Heart left ventricle (tissue), 16 donors: ENCODE data around the gene NINJ2. TPM values are rescaled to one million over a fixed set of nuclear protein-coding genes. Genes with fewer than 3 reads are reported as not detected.
"Not testable (repeated sequence)": the region's sequence is repeated elsewhere in the genome, so short reads cannot be mapped to it uniquely, and the experiment has no call there.

Experiments used
- ATAC-seq, 4 donors: fragments of 200-7000 bp; cut with Tn5 transposase; one replicate each; pipeline ENCODE4 v1.9.1; 2020 to 2022; ENCODE audit warnings: moderate library complexity in 4 of 4, mild to moderate bottlenecking in 3 of 4, moderate number of reproducible peaks in 1 of 4
- DNase-seq, 5 donors: peaks; one replicate each; pipeline ENCODE4 v3.0.0-alpha.2; 2020
- H3K27ac ChIP-seq, 12 donors: fragments of 200-600 bp; sonication (generic) in 4 of 12; one replicate each; pipeline versions ENCODE4 v1.5.0 to v1.8.0; 2016 to 2022; ENCODE audit warnings: mild to moderate bottlenecking in 2 of 12
- H3K27me3 ChIP-seq, 9 donors: fragments of 200-600 bp; sonication (generic) in 2 of 9; one replicate each; pipeline versions ENCODE4 v1.5.1 to v1.8.0; 2016 to 2022; ENCODE audit warnings: mild to moderate bottlenecking in 3 of 9
- H3K36me3 ChIP-seq, 9 donors: fragments of 200-600 bp; sonication (generic) in 2 of 9; one replicate each; pipeline versions ENCODE4 v1.5.0 to v1.8.0; 2018 to 2022; ENCODE audit warnings: mild to moderate bottlenecking in 2 of 9
- H3K4me1 ChIP-seq, 12 donors: fragments of 200-600 bp; sonication (generic) in 4 of 12; one replicate each; pipeline versions ENCODE4 v1.5.0 to v1.8.0; 2016 to 2022; ENCODE audit warnings: mild to moderate bottlenecking in 3 of 12
- H3K4me3 ChIP-seq, 12 donors: fragments of 200-600 bp; sonication (generic) in 4 of 12; one replicate each; pipeline versions ENCODE4 v1.5.0 to v1.8.0; 2017 to 2022; ENCODE audit warnings: mild to moderate bottlenecking in 9 of 12, moderate library complexity in 4 of 12
- H3K9me3 ChIP-seq, 12 donors: fragments of 200-600 bp; sonication (generic) in 4 of 12; one replicate each; pipeline versions ENCODE4 v1.5.0 to v1.8.0; 2016 to 2022; ENCODE audit warnings: mild to moderate bottlenecking in 1 of 12
- POLR2A ChIP-seq, 2 donors: fragments of 450-650 bp; IDR thresholded peaks; one replicate each; pipeline ENCODE4 v1.6.1; 2017; ENCODE audit warnings: antibody characterized with exemption in 2 of 2, mild to moderate bottlenecking in 2 of 2, moderate library complexity in 2 of 2
- WGBS, 4 donors: extraction: QIAGEN DNeasy Blood & Tissue Kit in 2 of 4; methylation state at CpG; one replicate each; pipeline versions ENCODE4 v1.1.5 to v1.1.7; 2013 to 2018; 5-methylcytosine and 5-hydroxymethylcytosine counted together
- intact Hi-C, 10 donors: fragments of 100-400 bp; cut with DNase I; formaldehyde crosslinking; loops; one replicate each; pipeline versions ENCODE4 v1.11.1 to v1.14.2; 2022
- polyA plus RNA-seq, 2 donors: library from polyadenylated mRNA; stranded (reverse); fragments of 200-250 nt; gene quantifications; one replicate each; pipeline ENCODE4 v1.2.3, GENCODE V29; 2013
- total RNA-seq, 9 donors: library from RNA; depleted of rRNA in 2 of 9; stranded (reverse); fragments of >200 nt in 2 of 9; fragmentation: NEBNext Ultra II Directional in 3 of 9; extraction: Animal tissue kit (Norgen Biotek cat#: 25700) in 3 of 9; gene quantifications; one replicate each; pipeline versions ENCODE4 v1.1.0 to v1.2.4, GENCODE V29; 2016 to 2023
- TF ChIP-seq, protein P1 (sequence below), 12 donors: fragments of 200-600 bp; sonication (generic) in 4 of 12; IDR thresholded peaks; one replicate each; pipeline versions ENCODE4 v1.5.0 to v1.8.0; 2018 to 2022; ENCODE audit warnings: antibody characterized with exemption in 12 of 12, mild to moderate bottlenecking in 5 of 12
- donor health status: ischemic (EF 13 %, LVEDD 7.1; RV severe dilation, severe dysfunction).
- donor health status: healthy with polysubstance abuse.
- donor health status: DM: no; HTN: yes; CAD: no.
- donor health status: DM: no; HTN: no; CAD: no.
- donor health status: ischemic (EF 25% LVEDD 6.9; RV normal size, moderate dysfunction).
- donor health status: ischemic (EF 25% LVEDD 5.7; RV mildly dilated, moderate dysfunction).
- donor health status: healthy.
- donor health status: DM: yes; HTN: yes; CAD: no.
- donor health status: ischemic (EF 35%, LVEDD 5.7; RV mildly dilated, moderate dysfunction).
- donor health status: nonischemic (EF 11% LVEDD 7.7; RV severe dilation, severe dysfunction).
- donor health status: DM: yes; HTN: yes; CAD: no.
- donor health status: PGD.
- donor health status: ischemic (EF 29% LVEDD 5.4; RV normal size, mild dysfunction).
- donor health status: nonischemic (EF 23%, LVEDD 6.1; RV moderate dilation, normal function).

The NINJ2 gene
- total and polyA plus RNA-seq, 11 donors, result 2.8 to 15.0 (median 5.2) TPM

DNA sequence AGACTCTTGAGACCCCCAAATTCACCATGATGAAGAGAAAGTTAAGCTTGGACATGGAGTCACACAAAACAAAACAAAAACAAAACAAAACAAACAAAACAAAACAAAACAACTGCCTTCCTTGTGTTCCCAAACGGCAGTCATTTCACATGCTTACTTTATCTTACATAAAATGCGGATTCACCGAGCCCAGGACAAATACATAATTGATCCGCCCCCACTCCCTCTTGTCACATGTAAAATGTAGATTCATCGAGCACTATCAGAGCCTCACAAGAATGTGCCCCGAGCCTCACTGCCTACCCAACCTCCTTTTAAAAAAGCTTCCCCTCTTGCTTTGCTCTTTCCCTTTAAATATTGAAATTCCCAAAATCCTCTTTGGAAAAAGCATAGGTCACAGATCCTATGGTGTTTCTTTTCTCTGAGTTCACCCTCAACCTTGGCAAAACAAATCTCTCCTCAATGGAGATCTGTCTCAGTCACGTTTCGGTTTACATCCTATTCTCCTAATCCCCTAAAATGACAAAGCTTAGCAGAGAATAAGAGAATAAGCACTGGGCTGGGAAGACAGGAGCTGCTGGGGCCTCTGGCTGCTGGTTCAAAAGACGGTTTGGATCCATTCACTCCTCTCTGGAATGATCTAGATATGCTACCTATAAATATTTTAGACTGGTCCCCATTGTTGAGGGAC, 83.7 kb downstream of the NINJ2 start:
- intact Hi-C loops, result loop anchor here in 9 of 10 donors (2.0 to 10.0 kb wide), 11 partner anchors 48 to 1025 kb away; partner anchors contain the start of genes FBXL14 (in 1 of the 9) and WNK1 (in 1 of the 9)
- H3K9me3 ChIP-seq, result peaks cover 0 to 1% (median 0%) of the 10 kb centered on the region in 12 donors
- DNase-seq, result no peak
- H3K4me1 ChIP-seq, result peaks cover 10 to 64% (median 33%) of the 10 kb centered on the region in 12 donors
- 59 to 67% (median 63%) methylated on average over 9 of the region's 9 CpGs for WGBS, 4 donors
- H3K4me3 ChIP-seq, result no peak overlapping the region
- no peak for TF ChIP-seq POLR2A (IDR thresholded peaks at IDR 0.05)
- TF ChIP-seq, protein P1, sequence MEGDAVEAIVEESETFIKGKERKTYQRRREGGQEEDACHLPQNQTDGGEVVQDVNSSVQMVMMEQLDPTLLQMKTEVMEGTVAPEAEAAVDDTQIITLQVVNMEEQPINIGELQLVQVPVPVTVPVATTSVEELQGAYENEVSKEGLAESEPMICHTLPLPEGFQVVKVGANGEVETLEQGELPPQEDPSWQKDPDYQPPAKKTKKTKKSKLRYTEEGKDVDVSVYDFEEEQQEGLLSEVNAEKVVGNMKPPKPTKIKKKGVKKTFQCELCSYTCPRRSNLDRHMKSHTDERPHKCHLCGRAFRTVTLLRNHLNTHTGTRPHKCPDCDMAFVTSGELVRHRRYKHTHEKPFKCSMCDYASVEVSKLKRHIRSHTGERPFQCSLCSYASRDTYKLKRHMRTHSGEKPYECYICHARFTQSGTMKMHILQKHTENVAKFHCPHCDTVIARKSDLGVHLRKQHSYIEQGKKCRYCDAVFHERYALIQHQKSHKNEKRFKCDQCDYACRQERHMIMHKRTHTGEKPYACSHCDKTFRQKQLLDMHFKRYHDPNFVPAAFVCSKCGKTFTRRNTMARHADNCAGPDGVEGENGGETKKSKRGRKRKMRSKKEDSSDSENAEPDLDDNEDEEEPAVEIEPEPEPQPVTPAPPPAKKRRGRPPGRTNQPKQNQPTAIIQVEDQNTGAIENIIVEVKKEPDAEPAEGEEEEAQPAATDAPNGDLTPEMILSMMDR (IDR thresholded peaks at IDR 0.05), result no peak
- no peak for ATAC-seq
- H3K36me3 ChIP-seq, result no peaks in the 10 kb centered on the region
- peak overlapping the region in 9 of 12 donors; percentile 11 to 67 (median 31) for H3K27ac ChIP-seq
- no peaks in the 10 kb centered on the region for H3K27me3 ChIP-seq

GRCh38 chr12:578748-579419, 84.4 kb downstream of the NINJ2 start:
- H3K36me3 ChIP-seq, result no peaks in the 10 kb centered on the region
- TF ChIP-seq POLR2A (IDR thresholded peaks at IDR 0.05), result no peak
- no peak for ATAC-seq
- peak overlapping the region in 11 of 12 donors; percentile 11 to 67 (median 31) for H3K27ac ChIP-seq
- H3K4me1 ChIP-seq, result peaks cover 10 to 64% (median 33%) of the 10 kb centered on the region in 12 donors
- H3K9me3 ChIP-seq, result peaks cover 0 to 4% (median 0%) of the 10 kb centered on the region in 12 donors
- 33 to 48% (median 36%) methylated on average over 7 of the region's 7 CpGs for WGBS, 4 donors
- intact Hi-C loops, result loop anchor here in 9 of 10 donors (2.0 to 10.0 kb wide), 11 partner anchors 48 to 1026 kb away; partner anchors contain the start of genes FBXL14 (in 1 of the 9) and WNK1 (in 1 of the 9)
- H3K4me3 ChIP-seq, result no peak overlapping the region
- H3K27me3 ChIP-seq, result no peaks in the 10 kb centered on the region
- DNase-seq, result no peak

DNA sequence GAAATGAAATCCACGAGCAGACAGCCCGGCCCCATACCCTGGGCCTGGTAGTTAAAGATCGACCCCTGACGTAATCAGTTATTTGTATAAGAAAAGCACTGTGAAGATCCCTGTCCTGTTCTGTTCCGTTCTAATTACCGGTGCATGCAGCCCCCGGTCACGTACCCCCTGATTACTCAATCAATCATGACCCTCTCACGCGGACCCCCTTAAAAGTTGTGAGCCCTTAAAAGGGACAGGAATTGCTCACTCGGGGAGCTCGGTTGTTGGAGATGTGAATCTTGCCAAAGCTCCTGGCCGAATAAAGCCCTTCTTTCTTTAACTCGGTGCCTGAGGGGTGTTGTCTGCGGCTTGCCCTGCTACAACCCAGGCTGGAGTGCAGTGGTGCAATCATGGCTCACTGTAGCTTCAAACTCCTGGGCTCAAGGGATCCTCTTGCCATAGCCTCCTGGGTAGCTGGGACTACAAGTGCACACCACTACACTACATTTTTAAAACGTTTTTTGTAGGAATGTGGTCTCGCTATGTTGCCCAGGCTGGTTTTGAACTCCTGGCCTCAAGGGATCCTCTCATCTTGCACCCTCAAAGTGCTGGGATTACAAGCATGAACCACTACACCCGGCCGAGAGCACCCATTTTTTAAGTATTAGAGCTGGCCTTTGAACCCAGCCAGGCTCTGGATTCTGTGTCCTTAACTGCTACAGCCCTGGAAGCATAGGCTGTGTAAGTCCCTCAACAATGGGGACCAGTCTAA, 85.1 kb downstream of the NINJ2 start:
- not testable (repeated sequence) for H3K9me3 ChIP-seq, H3K27me3 ChIP-seq, DNase-seq, H3K4me3 ChIP-seq, H3K36me3 ChIP-seq, ATAC-seq
- intact Hi-C loops, result loop anchor here in 9 of 10 donors (2.0 to 10.0 kb wide), 14 partner anchors 29 to 1027 kb away; partner anchors contain the start of genes FBXL14 (in 1 of the 9) and WNK1 (in 1 of the 9)
- H3K27ac ChIP-seq, result peak overlapping the region in 9 of 12 donors; percentile 25 to 67 (median 37)
- whole genome bisulfite sequencing, 4 donors, result 76 to 79% (median 78%) methylated on average over 19 of the region's 19 CpGs
- H3K4me1 ChIP-seq, result peaks cover 10 to 64% (median 33%) of the 10 kb centered on the region in 12 donors

DNA sequence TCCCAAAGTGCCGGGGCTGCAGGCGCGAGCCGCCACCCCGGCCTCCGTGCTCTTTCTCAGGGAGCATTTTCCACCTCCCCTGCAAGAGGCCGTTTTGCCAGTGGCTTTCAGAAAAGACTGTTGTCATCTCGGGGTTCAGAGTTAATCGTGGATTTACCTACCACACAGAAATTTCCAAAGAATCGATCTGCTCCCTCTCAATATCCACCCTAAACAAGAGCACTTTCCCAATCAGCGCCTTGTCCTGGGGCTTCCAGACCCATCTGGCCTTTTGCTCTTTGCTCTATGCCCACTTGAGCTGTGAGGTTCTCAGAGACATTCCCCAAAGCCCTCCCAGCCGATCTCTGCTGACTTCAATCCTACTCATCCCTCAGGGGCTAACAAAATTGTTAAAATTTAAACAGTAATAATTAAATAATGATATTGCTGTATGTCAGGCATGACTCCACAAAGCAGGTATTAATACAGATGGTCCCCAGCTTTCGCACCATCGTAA, 86.6 kb downstream of the NINJ2 start:
- no peak for DNase-seq
- Histone ChIP-seq H3K36me3 (no peaks in the 10 kb centered on the region), H3K4me3 (peak overlapping the region in 5 of 12 donors; percentile 12 to 34 (median 21)), H3K9me3 (peaks cover 0 to 4% (median 0%) of the 10 kb centered on the region in 12 donors), H3K4me1 (peaks cover 12 to 71% (median 43%) of the 10 kb centered on the region in 12 donors), H3K27me3 (no peaks in the 10 kb centered on the region), H3K27ac (peak overlapping the region; percentile 11 to 98 (median 66))
- ATAC-seq, result no peak
- WGBS, 4 donors, result 90 to 93% (median 92%) methylated on average over 14 of the region's 14 CpGs
- intact Hi-C loops, result loop anchor here in 9 of 10 donors (1.0 to 10.0 kb wide), 16 partner anchors 30 to 1028 kb away; partner anchors contain the start of genes FBXL14 (in 1 of the 9) and WNK1 (in 1 of the 9)
- no peak for TF ChIP-seq POLR2A (IDR thresholded peaks at IDR 0.05)
- TF ChIP-seq, protein P1 (IDR thresholded peaks at IDR 0.05), result no peak
